PFSK-1 (cell line): Measurements from ENCODE around the gene EYA4.

ENCODE experiments used
- POLR2AphosphoS5 ChIP-seq: IDR thresholded peaks from 2 replicates; pipeline ENCODE4 v1.6.1; 2012; ENCODE audit warnings: low read depth, mild to moderate bottlenecking, control low read depth, low read length, moderate library complexity
- REST ChIP-seq, 2 experiments: IDR thresholded peaks; 2 replicates each; pipeline versions ENCODE4 v1.6.1 to v1.8.0; 2011 to 2012; ENCODE audit warnings: low read depth in 2 of 2, low read length in 2 of 2, control low read depth in 1 of 2, inconsistent platforms in 1 of 2, mild to moderate bottlenecking in 1 of 2, moderate library complexity in 1 of 2; ENCODE audit not compliant: insufficient read depth in 1 of 2

GRCh38 chr6:133540361-133540760, 299.2 kb downstream of the EYA4 start:
- TF ChIP-seq POLR2AphosphoS5 (no peak), REST (IDR thresholded peaks at IDR 0.05; ENCODE audit: insufficient read depth in 1 of 2, low read depth in 2 of 2, low read length in 2 of 2) (no peak)
